Measurements from ENCODE around the gene PIR. TPM values are rescaled to one million over a fixed set of nuclear protein-coding genes. Genes with fewer than 3 reads are reported as not detected.
A peak's percentile ranks its signal among the peaks of the same experiment; 100 is the strongest.

PIR gene
- total RNA-seq, 2 experiments from 2014 or later: 1.9 to 3.5 TPM

GRCh38 chrX:15340867-15341266 lies 152.3 kb downstream of the PIR start:
- TF ChIP-seq CTCF (conservative IDR thresholded peaks at IDR 0.05; ENCODE audit: low read length) (no peak), EZH2phosphoT487 (IDR thresholded peaks at IDR 0.05; ENCODE audit: borderline replicate concordance, low read depth, low read length) (no peak)
- Histone ChIP-seq H3K36me3 (ENCODE audit: insufficient read depth, low read length) (no peaks in the 10 kb centered on the region), H3K9me2 (ENCODE audit: insufficient read depth, low read length) (no peaks in the 10 kb centered on the region), H3K9me3 (ENCODE audit: low read length) (no peaks in the 10 kb centered on the region), H3K4me3 (ENCODE audit: low read depth, low read length, poor library complexity, severe bottlenecking) (no peak overlapping the region), H2AFZ (ENCODE audit: low read length) (no peak overlapping the region), H3K79me2 (ENCODE audit: insufficient read depth, low read depth, low read length) (no peaks in the 10 kb centered on the region), H4K20me1 (ENCODE audit: insufficient read depth, low read length) (no peaks in the 10 kb centered on the region), H3K27ac (ENCODE audit: low read depth, low read length, poor library complexity, severe bottlenecking) (no peak overlapping the region), H3K4me1 (ENCODE audit: insufficient read depth, low read length, poor library complexity, severe bottlenecking) (peaks cover 5% of the 10 kb centered on the region), H3K4me2 (ENCODE audit: low read length) (no peak overlapping the region)
- BruUV-seq (replicated peaks): no TSS peak
- POLR2A ChIA-PET: no interaction called here
- no peak for DNase-seq (ENCODE audit: low spot score)
- intact Hi-C loops (cut with micrococcal nuclease; ENCODE audit: unreplicated experiment): no loop called here
- CTCF ChIA-PET (ENCODE audit: unreplicated experiment): no interaction called here

- no peak for TF ChIP-seq EZH2phosphoT487 (IDR thresholded peaks at IDR 0.05; ENCODE audit: borderline replicate concordance, low read depth, low read length)
- TF ChIP-seq CTCF (conservative IDR thresholded peaks at IDR 0.05; ENCODE audit: low read length): no peak
- H3K9me2 ChIP-seq (ENCODE audit: insufficient read depth, low read length): no peaks in the 10 kb centered on the region
- H3K36me3 ChIP-seq (ENCODE audit: insufficient read depth, low read length): peaks cover 20% of the 10 kb centered on the region
- ChIA-PET POLR2A (interaction anchor here (1.4 kb wide), 1 partner anchor 13 kb away, joined by 3 read pairs; no protein-coding TSS in a partner anchor), CTCF (ENCODE audit: unreplicated experiment) (no interaction called here)
- intact Hi-C loops (cut with micrococcal nuclease; ENCODE audit: unreplicated experiment): loop anchor here (10.0 kb wide), 1 partner anchor 339 kb away; no protein-coding TSS in a partner anchor
- peaks cover 10% of the 10 kb centered on the region for H3K4me1 ChIP-seq (ENCODE audit: insufficient read depth, low read length, poor library complexity, severe bottlenecking)
- no peaks in the 10 kb centered on the region for H4K20me1 ChIP-seq (ENCODE audit: insufficient read depth, low read length)
- peak; percentile 11 for DNase-seq (ENCODE audit: low spot score)
- no peak overlapping the region for H3K27ac ChIP-seq (ENCODE audit: low read depth, low read length, poor library complexity, severe bottlenecking)
- H3K79me2 ChIP-seq (ENCODE audit: insufficient read depth, low read depth, low read length): peaks cover 16% of the 10 kb centered on the region; the same call in 1 of the 2 replicates
- H2AFZ ChIP-seq (ENCODE audit: low read length): peak overlapping the region; percentile 93
- no TSS peak for BruUV-seq (replicated peaks)
- peak overlapping the region; percentile 87 for H3K4me2 ChIP-seq (ENCODE audit: low read length)
- no peaks in the 10 kb centered on the region for H3K9me3 ChIP-seq (ENCODE audit: low read length)
- H3K4me3 ChIP-seq (ENCODE audit: low read depth, low read length, poor library complexity, severe bottlenecking): peak overlapping the region; percentile 97
These were observed 157.1 kb downstream of the PIR start for GRCh38 chrX:15336023-15336413.

- POLR2A ChIA-PET: interaction anchor here (1.4 kb wide), 1 partner anchor 13 kb away, joined by 3 read pairs; no protein-coding TSS in a partner anchor
- DNase-seq (ENCODE audit: low spot score): peak; percentile 94
- TF ChIP-seq EZH2phosphoT487 (IDR thresholded peaks at IDR 0.05; ENCODE audit: borderline replicate concordance, low read depth, low read length) (no peak), CTCF (conservative IDR thresholded peaks at IDR 0.05; ENCODE audit: low read length) (no peak)
- Histone ChIP-seq H3K4me2 (ENCODE audit: low read length) (peak within 1 kb of the TSS; percentile 87), H3K4me1 (ENCODE audit: insufficient read depth, low read length, poor library complexity, severe bottlenecking) (peaks cover 10% of the 10 kb centered on the region), H3K27ac (ENCODE audit: low read depth, low read length, poor library complexity, severe bottlenecking) (peak within 1 kb of the TSS; percentile 13), H4K20me1 (ENCODE audit: insufficient read depth, low read length) (no peaks in the 10 kb centered on the region), H2AFZ (ENCODE audit: low read length) (peak within 1 kb of the TSS; percentile 93), H3K79me2 (ENCODE audit: insufficient read depth, low read depth, low read length) (peaks cover 16% of the 10 kb centered on the region; the same call in 1 of the 2 replicates), H3K9me3 (ENCODE audit: low read length) (no peaks in the 10 kb centered on the region), H3K9me2 (ENCODE audit: insufficient read depth, low read length) (no peaks in the 10 kb centered on the region), H3K36me3 (ENCODE audit: insufficient read depth, low read length) (peaks cover 20% of the 10 kb centered on the region), H3K4me3 (ENCODE audit: low read depth, low read length, poor library complexity, severe bottlenecking) (peak within 1 kb of the TSS; percentile 97)
- BruUV-seq (replicated peaks): TSS peak; percentile 72
- CTCF ChIA-PET (ENCODE audit: unreplicated experiment): no interaction called here
- intact Hi-C loops (cut with micrococcal nuclease; ENCODE audit: unreplicated experiment): loop anchor here (10.0 kb wide), 1 partner anchor 339 kb away; no protein-coding TSS in a partner anchor
These were observed 157.8 kb downstream of the PIR start, which contains the start of gene PIGA for GRCh38 chrX:15335135-15336022. TSS of gene PIGA (minus strand) at chrX:15335523. CDS start at chrX:15331930, 3,593 bp downstream.
